ENCODE data around the gene MAP3K5. TPM values are rescaled to one million over a fixed set of nuclear protein-coding genes. Genes with fewer than 3 reads are reported as not detected.
A peak's percentile ranks its signal among the peaks of the same experiment; 100 is the strongest.

Gene MAP3K5
- total and polyA plus RNA-seq, 9 of the 15 experiments (the other 6 are each of a cell fraction or from before 2014, with no cell fraction given) = 2.2 to 13.0 (median 9.9) TPM

- POLR2A ChIA-PET = interaction anchor here (1.2 to 1.3 kb wide), 2 partner anchors 9 kb away, joined by 3 to 5 read pairs; partner anchors contain the start of gene MAP3K5
- TF ChIP-seq ETV6 (IDR thresholded peaks at IDR 0.05; ENCODE audit: borderline replicate concordance in 1 of 2, low read depth in 2 of 2, low read length in 1 of 2) (peak; percentile 9 to 79; a peak in 1 of 4 replicates), ETV6 (CRISPR knock-in tag; IDR thresholded peaks at IDR 0.05; ENCODE audit: borderline replicate concordance) (no peak), HCFC1 (IDR thresholded peaks at IDR 0.05; ENCODE audit: low read depth, low read length) (no peak), CEBPB (tag; IDR thresholded peaks at IDR 0.05) (no peak), KHSRP (IDR thresholded peaks at IDR 0.05) (no peak), ATF4 (CRISPR knock-in tag; IDR thresholded peaks at IDR 0.05) (0 out of 2 replicates have a peak, but pooled peaks have one; percentile 24), TARDBP (IDR thresholded peaks at IDR 0.05) (no peak), ZNF212 (CRISPR knock-in tag; IDR thresholded peaks at IDR 0.05) (no peak), ZNF780A (CRISPR knock-in tag; IDR thresholded peaks at IDR 0.05) (no peak), FIP1L1 (IDR thresholded peaks at IDR 0.05; ENCODE audit: low read depth, low read length, poor library complexity, severe bottlenecking) (no peak), CC2D1A (IDR thresholded peaks at IDR 0.05) (no peak), ZNF586 (CRISPR knock-in tag; conservative IDR thresholded peaks at IDR 0.05) (no peak), ZNF407 (IDR thresholded peaks at IDR 0.05; ENCODE audit: low read depth) (no peak), CHCHD3 (CRISPR knock-in tag; IDR thresholded peaks at IDR 0.05) (no peak)
Observed at GRCh38 chr6:136783495-136784270, 8.6 kb downstream of the MAP3K5 start.

More at GRCh38 chr6:136783495-136784270, 8.6 kb downstream of the MAP3K5 start:
- peaks cover 88% of the 10 kb centered on the region for H3K79me2 ChIP-seq (ENCODE audit: control insufficient read depth, insufficient read depth, low read length)
- H3K9me3 ChIP-seq (replicated peaks; ENCODE audit: control insufficient read depth, insufficient read depth, low read depth, low read length) = no peaks in the 10 kb centered on the region
- H4K20me1 ChIP-seq (replicated peaks; ENCODE audit: control insufficient read depth, insufficient read depth, low read length) = 0 out of 2 replicates have a peak, but pooled peaks cover 4% of the 10 kb centered on the region
- DNase-seq (ENCODE audit: extremely low read depth in 1 of 4, low spot score in 3 of 4) (peak in 2 of 4 experiments; percentile 38 to 50), ATAC-seq (peak; percentile 67), FAIRE-seq (no peak)
- H3K4me2 ChIP-seq (ENCODE audit: insufficient read depth, low read length) = peak overlapping the region; percentile 36; the same call in 1 of the 2 replicates
- peaks cover 3 to 44% of the 10 kb centered on the region in 2 experiments; a peak in 4 of 5 replicates for H3K4me1 ChIP-seq (replicated peaks in 1 of 2; ENCODE audit: control insufficient read depth in 2 of 2, insufficient read depth in 2 of 2, low read length in 2 of 2)
- H3K9me1 ChIP-seq (ENCODE audit: control insufficient read depth, insufficient read depth, low read length) = no peaks in the 10 kb centered on the region
- H3K4me3 ChIP-seq = no peak overlapping the region
- in situ Hi-C loops (cut with MboI) (no loop called here), intact Hi-C loops (cut with micrococcal nuclease) (no loop called here)
- peak overlapping the region in 1 of 2 experiments; percentile 14; a peak in 1 of 4 replicates for H3K9ac ChIP-seq (ENCODE audit: insufficient read depth in 1 of 2, low read depth in 2 of 2, low read length in 2 of 2)
- peaks cover 6% of the 10 kb centered on the region; the same call in 2 of the 3 replicates for H3K36me3 ChIP-seq (ENCODE audit: control insufficient read depth, insufficient read depth, low read length)
- BruUV-seq (replicated peaks) = no TSS peak
- H3K27ac ChIP-seq (ENCODE audit: extremely low read depth, low read depth, low read length) = peak overlapping the region; percentile 51; the same call in 2 of the 3 replicates
- CTCF ChIA-PET (ENCODE audit: low intra/inter-chr PET ratio) = no interaction called here
- H2AFZ ChIP-seq (ENCODE audit: low read depth, low read length) = peak overlapping the region; percentile 67
- 28% methylated on average over 9 of the region's 9 CpGs for WGBS (ENCODE audit: insufficient coverage, low coverage, missing lambda C conversion rate)
- H3K27me3 ChIP-seq (ENCODE audit: control insufficient read depth in 2 of 2, insufficient read depth in 2 of 2, low read length in 2 of 2) = no peaks in the 10 kb centered on the region; a peak in 1 of 5 replicates
